IMR-90 (cell line): ENCODE data around the gene SPTLC3. TPM values are rescaled to one million over a fixed set of nuclear protein-coding genes. Genes with fewer than 3 reads are reported as not detected.

Experiments
- ATAC-seq: fragments of 200-7000 bp; cut with Tn5 transposase; 2 replicates; pipeline ENCODE4 v1.9.1; 2020; ENCODE audit warnings: low read depth, mild to moderate bottlenecking, moderate library complexity
- BruUV-seq: library from RNA; stranded (reverse); fragments of 400-500 nt; replicated peaks from 2 replicates; lab custom pipeline; 2021; lab: Mats Ljungman, UMichigan
- CTCF ChIA-PET: fragments of 300-600 bp; formaldehyde crosslinking; extraction: SDS; loops from one replicate; lab custom pipeline; 2021; ENCODE audit warnings: antibody characterized with exemption; lab: Yijun Ruan, JAX
- POLR2A ChIA-PET: fragments of 300-600 bp; sonication (Branson Sonifier 250); formaldehyde crosslinking; loops from one replicate; lab custom pipeline; 2022; ENCODE audit warnings: antibody characterized with exemption; ENCODE audit not compliant: unreplicated experiment; lab: Charles Lee
- DNase-seq: peaks from one replicate; pipeline ENCODE4 v3.0.0; 2013
- H2AFZ ChIP-seq: replicated peaks from 2 replicates; pipeline ENCODE3; 2013; ENCODE audit warnings: low read length, mild to moderate bottlenecking; ENCODE audit not compliant: poor library complexity
- H2AK5ac ChIP-seq: 2 replicates; pipeline ENCODE4 v1.6.1; 2013; ENCODE audit warnings: low read depth, low read length, inconsistent platforms
- H2AK9ac ChIP-seq: replicated peaks from 2 replicates; pipeline ENCODE3; 2013; ENCODE audit warnings: mild to moderate bottlenecking, low read depth, low read length, moderate library complexity; ENCODE audit not compliant: poor library complexity
- H2BK120ac ChIP-seq: 2 replicates; pipeline ENCODE4 v1.6.1; 2013; ENCODE audit warnings: low read depth, low read length, inconsistent platforms
- H2BK15ac ChIP-seq: 3 replicates; pipeline ENCODE4 v1.6.1; 2013; ENCODE audit warnings: low read depth, low read length, inconsistent platforms
- H2BK20ac ChIP-seq: 2 replicates; pipeline ENCODE4 v1.6.1; 2013; ENCODE audit warnings: low read depth, mild to moderate bottlenecking, inconsistent platforms, low read length, moderate library complexity
- H2BK5ac ChIP-seq: 2 replicates; pipeline ENCODE4 v1.6.1; 2013; ENCODE audit warnings: mild to moderate bottlenecking, low read depth, low read length, inconsistent platforms; ENCODE audit not compliant: poor library complexity, severe bottlenecking
- H3K14ac ChIP-seq: replicated peaks from 2 replicates; pipeline ENCODE4 v1.6.1; 2013; ENCODE audit warnings: low read depth, low read length, inconsistent platforms
- H3K18ac ChIP-seq: 2 replicates; pipeline ENCODE4 v1.6.1; 2013; ENCODE audit warnings: low read depth, low read length, control low read depth
- H3K23ac ChIP-seq: 2 replicates; pipeline ENCODE4 v1.6.1; 2013; ENCODE audit warnings: low read depth, low read length, inconsistent platforms
- H3K27ac ChIP-seq: 2 replicates; pipeline ENCODE4 v1.5.1; 2013; ENCODE audit warnings: mild to moderate bottlenecking, control low read depth, low read length; ENCODE audit not compliant: insufficient read depth
- H3K27me3 ChIP-seq: 2 replicates; pipeline ENCODE4 v1.6.1; 2013; ENCODE audit warnings: low read length; ENCODE audit not compliant: control insufficient read depth, insufficient read depth
- H3K36me3 ChIP-seq: 2 replicates; pipeline ENCODE4 v1.6.1; 2013; ENCODE audit warnings: low read length, mixed read lengths; ENCODE audit not compliant: control insufficient read depth, insufficient read depth
- H3K4ac ChIP-seq: 2 replicates; pipeline ENCODE4 v1.6.1; 2013; ENCODE audit warnings: low read depth, low read length, inconsistent platforms
- H3K4me1 ChIP-seq: 2 replicates; pipeline ENCODE4 v1.6.1; 2013; ENCODE audit warnings: low read length, mixed read lengths; ENCODE audit not compliant: control insufficient read depth, insufficient read depth
- H3K4me2 ChIP-seq: 2 replicates; pipeline ENCODE4 v1.6.1; 2013; ENCODE audit warnings: low read depth, mild to moderate bottlenecking, control low read depth, low read length, moderate library complexity
- H3K4me3 ChIP-seq: 2 replicates; pipeline ENCODE4 v1.5.1; 2013; ENCODE audit warnings: low read depth, mild to moderate bottlenecking, control low read depth, low read length, moderate library complexity; ENCODE audit not compliant: insufficient read depth
- H3K56ac ChIP-seq: 2 replicates; pipeline ENCODE4 v1.6.1; 2013; ENCODE audit warnings: low read length, inconsistent platforms; ENCODE audit not compliant: insufficient read depth; ENCODE audit errors: extremely low read depth
- H3K79me1 ChIP-seq, 2 experiments: 2 replicates each; pipeline ENCODE4 v1.6.1; 2013; ENCODE audit warnings: low read length in 2 of 2, inconsistent platforms in 1 of 2, low read depth in 1 of 2
- H3K9ac ChIP-seq: 2 replicates; pipeline ENCODE4 v1.6.1; 2013; ENCODE audit warnings: low read depth, low read length, control low read depth
- H3K9me1 ChIP-seq: 2 replicates; pipeline ENCODE4 v1.6.1; 2013; ENCODE audit warnings: low read length, inconsistent platforms; ENCODE audit not compliant: insufficient read depth
- H3K9me3 ChIP-seq: 2 replicates; pipeline ENCODE4 v1.6.1; 2013; ENCODE audit warnings: low read length; ENCODE audit not compliant: control insufficient read depth, insufficient read depth
- H4K20me1 ChIP-seq: 2 replicates; pipeline ENCODE4 v1.6.1; 2013; ENCODE audit warnings: low read length, inconsistent platforms; ENCODE audit not compliant: insufficient read depth
- H4K5ac ChIP-seq: 2 replicates; pipeline ENCODE4 v1.6.1; 2013; ENCODE audit warnings: mild to moderate bottlenecking, low read depth, low read length, control low read depth
- H4K8ac ChIP-seq, 2 experiments: 2 replicates each; pipeline ENCODE4 v1.6.1; 2013; ENCODE audit warnings: low read depth in 2 of 2, low read length in 2 of 2, control low read depth in 1 of 2, inconsistent platforms in 1 of 2
- H4K91ac ChIP-seq: 2 replicates; pipeline ENCODE4 v1.6.1; 2013; ENCODE audit warnings: low read depth, low read length, inconsistent platforms; ENCODE audit not compliant: insufficient read depth
- CEBPB ChIP-seq: IDR thresholded peaks from 2 replicates; pipeline ENCODE4 v1.6.1; 2012; ENCODE audit warnings: low read depth, low read length, improper control_type of control experiment
- CHD1 ChIP-seq: IDR thresholded peaks from 2 replicates; pipeline ENCODE4 v1.6.1; 2012; ENCODE audit warnings: low read depth, low read length, improper control_type of control experiment
- FOS ChIP-seq: fragments of 150-350 bp; IDR thresholded peaks from 2 replicates; pipeline ENCODE4 v1.6.1; 2016; ENCODE audit warnings: low read depth, low read length
- MXI1 ChIP-seq: IDR thresholded peaks from 2 replicates; pipeline ENCODE4 v1.6.1; 2012; ENCODE audit warnings: low read depth, mild to moderate bottlenecking, low read length, moderate library complexity, borderline replicate concordance
- NFE2L2 ChIP-seq: fragments of 150-350 bp; IDR thresholded peaks from 2 replicates; pipeline ENCODE4 v1.6.1; 2016; ENCODE audit warnings: low read depth, mild to moderate bottlenecking, low read length
- POLR2A ChIP-seq: IDR thresholded peaks from 2 replicates; pipeline ENCODE4 v1.6.1; 2012; ENCODE audit warnings: mild to moderate bottlenecking, low read depth, low read length
- RAD21 ChIP-seq: IDR thresholded peaks from 2 replicates; pipeline ENCODE4 v1.6.1; 2012; ENCODE audit warnings: low read length, improper control_type of control experiment
- RCOR1 ChIP-seq: IDR thresholded peaks from 2 replicates; pipeline ENCODE4 v1.6.1; 2012; ENCODE audit warnings: mild to moderate bottlenecking, low read length, improper control_type of control experiment; ENCODE audit not compliant: insufficient replicate concordance
- SMC3 ChIP-seq: fragments of 150-350 bp; IDR thresholded peaks from 2 replicates; pipeline ENCODE4 v1.6.1; 2016; ENCODE audit warnings: low read depth, mild to moderate bottlenecking, antibody characterized with exemption, low read length, moderate library complexity
- dilution Hi-C: fragments of 300-500 bp; cut with HindIII; formaldehyde crosslinking; loops from one replicate; pipeline ENCODE4 v1.14.3; 2018; ENCODE audit warnings: low sequenced_read_pairs; ENCODE audit not compliant: unreplicated experiment
- in situ Hi-C: fragments of 300-500 bp; cut with MboI; formaldehyde crosslinking; loops from 3 replicates; pipeline ENCODE4 v1.14.3; 2019; ENCODE audit warnings: low sequenced_read_pairs, inconsistent platforms, mixed read lengths
- intact Hi-C: fragments of 100-400 bp; cut with micrococcal nuclease; formaldehyde crosslinking; loops from 2 replicates; pipeline ENCODE4 v1.10.0; 2022
- polyA plus RNA-seq, 3 experiments: library from polyadenylated mRNA; depleted of rRNA; stranded (reverse); fragments of >200 nt; gene quantifications; 2 replicates each; pipeline ENCODE4 v1.2.3, GENCODE V29; 2012; ENCODE audit warnings: low replicate concordance in 1 of 3
- total RNA-seq: library from RNA; depleted of rRNA; stranded (reverse); fragments of >200 nt; gene quantifications from 2 replicates; pipeline ENCODE4 v1.2.3, GENCODE V29; 2012
- TF ChIP-seq, protein P1 (sequence below): fragments of 150-350 bp; IDR thresholded peaks from 2 replicates; pipeline ENCODE4 v1.6.1; 2016; ENCODE audit warnings: low read depth, mild to moderate bottlenecking, low read length, moderate library complexity, borderline replicate concordance
- TF ChIP-seq, protein P2 (sequence below): fragments of 150-350 bp; IDR thresholded peaks from 2 replicates; pipeline ENCODE4 v1.6.1; 2017; ENCODE audit warnings: mild to moderate bottlenecking, antibody characterized with exemption, low read length, low read depth

The SPTLC3 gene
- total and polyA plus RNA-seq, 2 of the 4 experiments (the other 2 are of a cell fraction) = 0.44 to 1.6 TPM

DNA sequence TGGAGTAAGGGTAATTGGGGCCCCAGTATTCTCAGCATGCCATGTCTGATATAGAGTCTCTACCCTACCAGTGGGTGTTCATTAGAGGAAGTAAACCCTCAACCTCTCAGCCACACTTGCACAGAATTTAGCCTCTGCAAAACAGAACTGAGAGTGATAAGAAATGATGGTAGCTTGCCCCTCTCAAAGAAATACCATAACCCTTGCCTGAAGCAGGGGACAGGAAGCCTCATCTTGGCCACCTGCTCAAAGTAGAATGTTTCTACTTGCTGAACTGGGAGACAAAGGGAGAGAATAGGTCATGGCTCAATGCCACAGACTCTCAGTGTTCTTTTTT is 33.7 kb downstream of the SPTLC3 start:
- TF ChIP-seq SMC3 = no peak
- TF ChIP-seq MXI1 = no peak
- no peak for TF ChIP-seq RAD21
- no peak for TF ChIP-seq NFE2L2
- TF ChIP-seq POLR2A = no peak
- TF ChIP-seq, protein P1, sequence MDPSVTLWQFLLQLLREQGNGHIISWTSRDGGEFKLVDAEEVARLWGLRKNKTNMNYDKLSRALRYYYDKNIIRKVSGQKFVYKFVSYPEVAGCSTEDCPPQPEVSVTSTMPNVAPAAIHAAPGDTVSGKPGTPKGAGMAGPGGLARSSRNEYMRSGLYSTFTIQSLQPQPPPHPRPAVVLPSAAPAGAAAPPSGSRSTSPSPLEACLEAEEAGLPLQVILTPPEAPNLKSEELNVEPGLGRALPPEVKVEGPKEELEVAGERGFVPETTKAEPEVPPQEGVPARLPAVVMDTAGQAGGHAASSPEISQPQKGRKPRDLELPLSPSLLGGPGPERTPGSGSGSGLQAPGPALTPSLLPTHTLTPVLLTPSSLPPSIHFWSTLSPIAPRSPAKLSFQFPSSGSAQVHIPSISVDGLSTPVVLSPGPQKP = no peak
- no peak for TF ChIP-seq FOS
- no peak for TF ChIP-seq RCOR1
- TF ChIP-seq CEBPB = no peak
- no peak for TF ChIP-seq CHD1
- TF ChIP-seq, protein P2, sequence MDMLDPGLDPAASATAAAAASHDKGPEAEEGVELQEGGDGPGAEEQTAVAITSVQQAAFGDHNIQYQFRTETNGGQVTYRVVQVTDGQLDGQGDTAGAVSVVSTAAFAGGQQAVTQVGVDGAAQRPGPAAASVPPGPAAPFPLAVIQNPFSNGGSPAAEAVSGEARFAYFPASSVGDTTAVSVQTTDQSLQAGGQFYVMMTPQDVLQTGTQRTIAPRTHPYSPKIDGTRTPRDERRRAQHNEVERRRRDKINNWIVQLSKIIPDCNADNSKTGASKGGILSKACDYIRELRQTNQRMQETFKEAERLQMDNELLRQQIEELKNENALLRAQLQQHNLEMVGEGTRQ = no peak
- Histone ChIP-seq H2AFZ (no peak overlapping the region), H2AK5ac (no peak overlapping the region), H3K9me3 (no peaks in the 10 kb centered on the region), H4K20me1 (no peaks in the 10 kb centered on the region), H3K27me3 (no peaks in the 10 kb centered on the region; the same call in 1 of the 2 replicates), H3K27ac (no peak overlapping the region), H3K4me2 (no peak overlapping the region), H4K5ac (no peak overlapping the region), H3K9ac (no peak overlapping the region), H4K8ac (no peak overlapping the region), H2BK120ac (no peak overlapping the region), H3K18ac (no peak overlapping the region), H2BK15ac (no peak overlapping the region), H3K23ac (no peak overlapping the region), H3K56ac (no peak overlapping the region), H3K79me1 (no peaks in the 10 kb centered on the region), H2AK9ac (no peak overlapping the region), H2BK5ac (no peak overlapping the region), H3K9me1 (no peaks in the 10 kb centered on the region), H3K4me1 (peaks cover 2% of the 10 kb centered on the region; the same call in 1 of the 2 replicates), H3K4ac (no peak overlapping the region), H4K91ac (no peak overlapping the region), H3K14ac (no peak overlapping the region), H2BK20ac (no peak overlapping the region), H3K36me3 (no peaks in the 10 kb centered on the region), H3K4me3 (no peak overlapping the region)
- dilution Hi-C loops (no loop called here), intact Hi-C loops (no loop called here), in situ Hi-C loops (no loop called here)
- no peak for DNase-seq
- ATAC-seq = no peak
- POLR2A ChIA-PET = no interaction called here
- CTCF ChIA-PET = no interaction called here
- BruUV-seq = no TSS peak
